SH-SY5Y (cell line): ENCODE results near the gene WBP11.

Source experiments
- GATA2 ChIP-seq: IDR thresholded peaks from 2 replicates; pipeline ENCODE4 v1.6.1; 2011; ENCODE audit warnings: mild to moderate bottlenecking, low read depth, low read length
- GATA3 ChIP-seq: IDR thresholded peaks from 2 replicates; pipeline ENCODE4 v1.6.1; 2011; ENCODE audit warnings: low read depth, mild to moderate bottlenecking, low read length, moderate library complexity

DNA sequence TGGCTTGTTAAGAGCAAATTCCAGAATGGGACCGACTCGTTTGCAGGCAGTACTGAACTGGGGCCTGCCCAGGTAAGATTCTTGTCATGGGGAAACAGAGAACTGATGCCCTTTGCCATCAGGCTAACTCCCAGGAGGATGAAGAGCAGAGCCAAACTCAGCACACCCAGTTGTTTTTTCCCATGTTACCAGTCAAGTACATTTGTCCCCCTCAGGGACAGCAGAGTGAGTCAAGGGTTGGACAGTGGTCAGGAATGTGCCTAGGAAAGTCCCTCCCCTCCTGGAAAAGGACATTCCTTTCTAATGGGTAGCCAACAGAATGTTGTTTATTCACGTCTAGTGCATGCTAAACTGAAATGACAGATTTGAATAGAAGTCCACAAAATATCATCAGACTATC is 38.5 kb upstream of the WBP11 start:
- no peak for TF ChIP-seq GATA2
- TF ChIP-seq GATA3, result no peak
